ENCODE results near the gene MED13L. TPM values are rescaled to one million over a fixed set of nuclear protein-coding genes. Genes with fewer than 3 reads are reported as not detected.

MED13L gene
- polyA plus RNA-seq, 1 of the 3 experiments (the other 2 are of a cell fraction): 17.1 TPM

DNA sequence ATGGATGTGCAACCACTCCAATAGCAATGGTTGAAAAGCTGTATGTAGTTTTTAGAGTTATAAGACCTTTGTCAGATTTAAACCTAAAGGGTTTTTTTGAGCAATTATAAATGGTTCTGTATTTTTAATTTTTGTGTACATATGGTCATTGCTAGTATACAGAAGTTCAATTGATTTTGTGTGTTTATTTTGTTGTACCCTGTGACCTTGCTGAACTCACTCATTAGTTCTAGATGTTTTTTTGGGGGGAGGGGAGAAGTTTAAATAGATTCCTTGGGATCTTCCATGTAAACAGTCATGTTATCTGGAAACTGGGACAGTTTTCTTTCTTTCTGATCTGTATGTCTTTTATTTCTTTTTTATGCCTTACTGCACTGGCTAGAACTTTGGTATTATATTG, 87.8 kb downstream of the MED13L start:
- H3K9ac ChIP-seq: no peak overlapping the region
- peaks cover 100% of the 10 kb centered on the region for H3K79me2 ChIP-seq (ENCODE audit: insufficient read depth)
- H3K9me3 ChIP-seq: no peaks in the 10 kb centered on the region
- DNase-seq: no peak
- CTCF ChIA-PET: interaction anchor here (0.9 to 1.2 kb wide), 2 partner anchors 18 to 519 kb away, joined by 3 to 5 read pairs; no protein-coding TSS in a partner anchor
- TF ChIP-seq ELF1 (IDR thresholded peaks at IDR 0.05) (no peak), SIN3A (IDR thresholded peaks at IDR 0.05; ENCODE audit: borderline replicate concordance, low read depth, low read length) (no peak), FOXJ3 (CRISPR knock-in tag; IDR thresholded peaks at IDR 0.05) (no peak), YY1 (IDR thresholded peaks at IDR 0.05; ENCODE audit: low read depth) (no peak)
- H3K36me3 ChIP-seq (replicated peaks in 1 of 2; ENCODE audit: control insufficient read depth in 1 of 2, insufficient read depth in 2 of 2, low read length in 1 of 2): peaks cover 0 to 5% of the 10 kb centered on the region in 2 experiments
- no peak overlapping the region for H3K4me3 ChIP-seq (ENCODE audit: low read depth in 2 of 2, low read length in 1 of 2)
- H3K27ac ChIP-seq (ENCODE audit: low read depth in 2 of 2, low read length in 1 of 2): no peak overlapping the region
- no peaks in the 10 kb centered on the region for H3K9me2 ChIP-seq
- H3K4me1 ChIP-seq (ENCODE audit: control insufficient read depth in 1 of 2, insufficient read depth in 2 of 2, low read depth in 1 of 2, low read length in 1 of 2): peaks cover 4 to 28% of the 10 kb centered on the region in 2 experiments
- H2AFZ ChIP-seq (ENCODE audit: low read depth): no peak overlapping the region
- H3K27me3 ChIP-seq (ENCODE audit: insufficient read depth): no peaks in the 10 kb centered on the region
- POLR2A ChIA-PET: interaction anchor here (0.5 kb wide), 1 partner anchor 13 kb away, joined by 3 read pairs; no protein-coding TSS in a partner anchor
- no peak overlapping the region for H3K4me2 ChIP-seq
- peaks cover 23% of the 10 kb centered on the region for H3F3A ChIP-seq (replicated peaks; ENCODE audit: insufficient read depth)
- peaks cover 99% of the 10 kb centered on the region for H4K20me1 ChIP-seq (ENCODE audit: insufficient read depth)

DNA sequence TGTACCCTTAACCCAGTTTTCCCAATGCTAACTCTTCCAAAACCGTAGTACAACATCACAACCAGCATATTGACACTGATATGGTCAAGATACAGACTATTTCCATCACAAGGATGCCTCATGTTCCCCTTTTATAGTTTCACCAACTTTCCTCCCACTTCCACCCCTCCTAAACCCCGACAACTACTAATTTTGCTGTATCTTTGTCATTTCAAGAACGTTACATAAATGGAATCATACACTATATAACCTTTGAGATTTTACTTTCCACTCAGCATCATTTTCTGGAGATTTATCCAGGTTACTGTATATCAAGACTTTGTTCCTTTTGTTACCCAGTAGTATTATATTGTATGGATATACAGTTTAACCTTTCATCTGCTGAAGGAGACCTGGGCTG, 88.9 kb downstream of the MED13L start:
- Histone ChIP-seq H3K4me1 (ENCODE audit: control insufficient read depth in 1 of 2, insufficient read depth in 2 of 2, low read depth in 1 of 2, low read length in 1 of 2) (peaks cover 4 to 34% of the 10 kb centered on the region in 2 experiments), H3K9me3 (no peaks in the 10 kb centered on the region), H3K4me2 (no peak overlapping the region), H3K27me3 (ENCODE audit: insufficient read depth) (no peaks in the 10 kb centered on the region), H3F3A (replicated peaks; ENCODE audit: insufficient read depth) (peaks cover 31% of the 10 kb centered on the region), H3K27ac (ENCODE audit: low read depth in 2 of 2, low read length in 1 of 2) (no peak overlapping the region), H3K9me2 (no peaks in the 10 kb centered on the region), H3K79me2 (ENCODE audit: insufficient read depth) (peaks cover 100% of the 10 kb centered on the region), H2AFZ (ENCODE audit: low read depth) (no peak overlapping the region), H4K20me1 (ENCODE audit: insufficient read depth) (peaks cover 99% of the 10 kb centered on the region), H3K36me3 (replicated peaks in 1 of 2; ENCODE audit: control insufficient read depth in 1 of 2, insufficient read depth in 2 of 2, low read length in 1 of 2) (peaks cover 0 to 5% of the 10 kb centered on the region in 2 experiments), H3K4me3 (ENCODE audit: low read depth in 2 of 2, low read length in 1 of 2) (no peak overlapping the region), H3K9ac (no peak overlapping the region)
- TF ChIP-seq MXI1 (IDR thresholded peaks at IDR 0.05; ENCODE audit: low read depth, low read length) (no peak), SMC3 (IDR thresholded peaks at IDR 0.05; ENCODE audit: low read depth, low read length) (no peak), GATA2 (CRISPR knock-in tag; IDR thresholded peaks at IDR 0.05) (no peak), RFX5 (IDR thresholded peaks at IDR 0.05; ENCODE audit: low read length) (no peak), RCOR1 (IDR thresholded peaks at IDR 0.05; ENCODE audit: low read length) (no peak), NRF1 (IDR thresholded peaks at IDR 0.05; ENCODE audit: low read depth, low read length) (no peak), SIN3A (IDR thresholded peaks at IDR 0.05; ENCODE audit: borderline replicate concordance, low read depth, low read length) (no peak), POLR2AphosphoS5 (IDR thresholded peaks at IDR 0.05; ENCODE audit: low read depth, low read length) (no peak), TAF1 (IDR thresholded peaks at IDR 0.05; ENCODE audit: borderline replicate concordance, low read depth, low read length) (no peak), RXRA (IDR thresholded peaks at IDR 0.05; ENCODE audit: borderline replicate concordance, low read depth) (no peak), EZH2phosphoT487 (IDR thresholded peaks at IDR 0.05; ENCODE audit: borderline replicate concordance, low read depth) (no peak), CHD2 (IDR thresholded peaks at IDR 0.05; ENCODE audit: low read length, partially characterized antibody) (no peak), RAD21 (IDR thresholded peaks at IDR 0.05; ENCODE audit: low read length) (no peak), TCF12 (IDR thresholded peaks at IDR 0.05) (no peak), FOSL2 (IDR thresholded peaks at IDR 0.05; ENCODE audit: borderline replicate concordance, low read depth) (no peak), GABPA (IDR thresholded peaks at IDR 0.05; ENCODE audit: low read depth) (no peak)
- TF ChIP-seq, protein P1, sequence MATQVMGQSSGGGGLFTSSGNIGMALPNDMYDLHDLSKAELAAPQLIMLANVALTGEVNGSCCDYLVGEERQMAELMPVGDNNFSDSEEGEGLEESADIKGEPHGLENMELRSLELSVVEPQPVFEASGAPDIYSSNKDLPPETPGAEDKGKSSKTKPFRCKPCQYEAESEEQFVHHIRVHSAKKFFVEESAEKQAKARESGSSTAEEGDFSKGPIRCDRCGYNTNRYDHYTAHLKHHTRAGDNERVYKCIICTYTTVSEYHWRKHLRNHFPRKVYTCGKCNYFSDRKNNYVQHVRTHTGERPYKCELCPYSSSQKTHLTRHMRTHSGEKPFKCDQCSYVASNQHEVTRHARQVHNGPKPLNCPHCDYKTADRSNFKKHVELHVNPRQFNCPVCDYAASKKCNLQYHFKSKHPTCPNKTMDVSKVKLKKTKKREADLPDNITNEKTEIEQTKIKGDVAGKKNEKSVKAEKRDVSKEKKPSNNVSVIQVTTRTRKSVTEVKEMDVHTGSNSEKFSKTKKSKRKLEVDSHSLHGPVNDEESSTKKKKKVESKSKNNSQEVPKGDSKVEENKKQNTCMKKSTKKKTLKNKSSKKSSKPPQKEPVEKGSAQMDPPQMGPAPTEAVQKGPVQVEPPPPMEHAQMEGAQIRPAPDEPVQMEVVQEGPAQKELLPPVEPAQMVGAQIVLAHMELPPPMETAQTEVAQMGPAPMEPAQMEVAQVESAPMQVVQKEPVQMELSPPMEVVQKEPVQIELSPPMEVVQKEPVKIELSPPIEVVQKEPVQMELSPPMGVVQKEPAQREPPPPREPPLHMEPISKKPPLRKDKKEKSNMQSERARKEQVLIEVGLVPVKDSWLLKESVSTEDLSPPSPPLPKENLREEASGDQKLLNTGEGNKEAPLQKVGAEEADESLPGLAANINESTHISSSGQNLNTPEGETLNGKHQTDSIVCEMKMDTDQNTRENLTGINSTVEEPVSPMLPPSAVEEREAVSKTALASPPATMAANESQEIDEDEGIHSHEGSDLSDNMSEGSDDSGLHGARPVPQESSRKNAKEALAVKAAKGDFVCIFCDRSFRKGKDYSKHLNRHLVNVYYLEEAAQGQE (IDR thresholded peaks at IDR 0.05; ENCODE audit: low read depth, low read length): no peak
- TF ChIP-seq, protein P2, sequence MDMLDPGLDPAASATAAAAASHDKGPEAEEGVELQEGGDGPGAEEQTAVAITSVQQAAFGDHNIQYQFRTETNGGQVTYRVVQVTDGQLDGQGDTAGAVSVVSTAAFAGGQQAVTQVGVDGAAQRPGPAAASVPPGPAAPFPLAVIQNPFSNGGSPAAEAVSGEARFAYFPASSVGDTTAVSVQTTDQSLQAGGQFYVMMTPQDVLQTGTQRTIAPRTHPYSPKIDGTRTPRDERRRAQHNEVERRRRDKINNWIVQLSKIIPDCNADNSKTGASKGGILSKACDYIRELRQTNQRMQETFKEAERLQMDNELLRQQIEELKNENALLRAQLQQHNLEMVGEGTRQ (IDR thresholded peaks at IDR 0.05; ENCODE audit: borderline replicate concordance, low read depth, low read length): no peak
- TF ChIP-seq, protein P3, sequence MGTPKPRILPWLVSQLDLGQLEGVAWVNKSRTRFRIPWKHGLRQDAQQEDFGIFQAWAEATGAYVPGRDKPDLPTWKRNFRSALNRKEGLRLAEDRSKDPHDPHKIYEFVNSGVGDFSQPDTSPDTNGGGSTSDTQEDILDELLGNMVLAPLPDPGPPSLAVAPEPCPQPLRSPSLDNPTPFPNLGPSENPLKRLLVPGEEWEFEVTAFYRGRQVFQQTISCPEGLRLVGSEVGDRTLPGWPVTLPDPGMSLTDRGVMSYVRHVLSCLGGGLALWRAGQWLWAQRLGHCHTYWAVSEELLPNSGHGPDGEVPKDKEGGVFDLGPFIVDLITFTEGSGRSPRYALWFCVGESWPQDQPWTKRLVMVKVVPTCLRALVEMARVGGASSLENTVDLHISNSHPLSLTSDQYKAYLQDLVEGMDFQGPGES (IDR thresholded peaks at IDR 0.05; ENCODE audit: low read depth, low read length): no peak
- no peak for DNase-seq
- CTCF ChIA-PET: interaction anchor here (1.0 kb wide), 1 partner anchor 513 kb away, joined by 3 read pairs; no protein-coding TSS in a partner anchor
- POLR2A ChIA-PET: no interaction called here
- WGBS (ENCODE audit: low lambda C conversion rate): 92% methylated on average over 3 of the region's 3 CpGs

Data from SK-N-SH (cell line).